ENCODE data around the gene PSD4. TPM values are rescaled to one million over a fixed set of nuclear protein-coding genes. Genes with fewer than 3 reads are reported as not detected.

PSD4 gene
- total RNA-seq, 1 experiment from 2014 or later: 1.0 TPM

DNA sequence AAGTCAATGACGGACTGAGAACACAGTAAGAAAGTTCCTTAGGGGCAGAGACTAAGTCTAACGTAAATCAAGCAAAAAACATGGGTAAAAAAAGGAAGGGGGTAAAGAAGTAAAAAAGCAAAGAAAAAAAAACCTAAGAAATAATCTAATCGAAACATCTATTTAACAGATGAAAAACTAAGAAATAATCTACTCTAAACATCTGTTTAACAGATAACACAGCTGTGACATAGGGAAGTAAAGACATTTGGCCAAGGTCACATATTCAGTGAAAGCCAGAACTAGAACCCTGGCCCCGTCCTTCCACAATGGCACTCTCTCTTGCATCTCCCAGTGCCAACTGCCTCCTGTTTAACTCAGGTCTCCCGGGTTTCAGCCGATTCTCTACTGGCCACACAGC, 48.1 kb downstream of the PSD4 start:
- H3K79me1 ChIP-seq (ENCODE audit: insufficient read depth, low read depth, low read length, poor library complexity, severe bottlenecking): no peaks in the 10 kb centered on the region
- H3K23ac ChIP-seq (ENCODE audit: insufficient read length, low read depth, low read length): no peak overlapping the region
- Mint-ChIP-seq H3K9me3 (no peaks in the 10 kb centered on the region), H3K27me3 (ENCODE audit: low read depth) (peaks cover 5% of the 10 kb centered on the region), H3K27ac (no peak overlapping the region), H3K4me3 (no peak overlapping the region), H3K36me3 (ENCODE audit: insufficient read depth in 1 of 3, low read depth in 3 of 3) (no peaks in the 10 kb centered on the region), H3K4me1 (peaks cover 15 to 29% of the 10 kb centered on the region in 2 experiments)
- no peak overlapping the region for H3K14ac ChIP-seq (ENCODE audit: insufficient read depth, low read length)
- H4K20me1 ChIP-seq (ENCODE audit: control insufficient read depth, insufficient read depth, insufficient read length): no peaks in the 10 kb centered on the region
- H2BK15ac ChIP-seq (ENCODE audit: low read depth, low read length): no peak overlapping the region
- no peak overlapping the region for H4K8ac ChIP-seq (replicated peaks; ENCODE audit: insufficient read length, low read depth, low read length)
- no peak overlapping the region for H2BK120ac ChIP-seq (ENCODE audit: low read depth, low read length, poor library complexity, severe bottlenecking)
- no peak for DNase-seq
- no peak overlapping the region for H2BK20ac ChIP-seq (ENCODE audit: low read depth, low read length, poor library complexity, severe bottlenecking)
- no peak overlapping the region for H3K56ac ChIP-seq (ENCODE audit: insufficient read length, low read depth, low read length)
- no peaks in the 10 kb centered on the region for H3K23me2 ChIP-seq (ENCODE audit: insufficient read length, low read depth, low read length, poor library complexity, severe bottlenecking)
- H4K91ac ChIP-seq (ENCODE audit: insufficient read length, low read depth, low read length): no peak overlapping the region
- H3K27ac ChIP-seq (ENCODE audit: insufficient read length, low read depth, low read length): no peak overlapping the region
- H3K18ac ChIP-seq (ENCODE audit: insufficient read length, low read depth, low read length): no peak overlapping the region
- no peak overlapping the region for H3K4me2 ChIP-seq (ENCODE audit: insufficient read depth, insufficient read length, low read length)
- H3K9me3 ChIP-seq (ENCODE audit: control insufficient read depth, low read depth, low read length): no peaks in the 10 kb centered on the region
- H3K4me1 ChIP-seq (ENCODE audit: insufficient read depth, low read length): no peaks in the 10 kb centered on the region
- no peak overlapping the region for H2AFZ ChIP-seq (ENCODE audit: low read length)
- no peak overlapping the region for H4K5ac ChIP-seq (ENCODE audit: insufficient read length, low read depth, low read length)
- H3K4ac ChIP-seq (ENCODE audit: low read depth, low read length): no peak overlapping the region
- WGBS (ENCODE audit: extremely low coverage, insufficient read length, low lambda C conversion rate): no CpG with 5 or more reads among the region's 6 CpGs
- H3K79me2 ChIP-seq (ENCODE audit: insufficient read depth, low read length): no peaks in the 10 kb centered on the region
- no peak overlapping the region for H3K9ac ChIP-seq (ENCODE audit: extremely low read depth, insufficient read length, low read length)
- H2BK12ac ChIP-seq (ENCODE audit: insufficient read length, low read depth, low read length): no peak overlapping the region
- no peak overlapping the region for H3T11ph ChIP-seq (ENCODE audit: low read length)
- H2AK5ac ChIP-seq (ENCODE audit: insufficient read length, low read length): no peak overlapping the region
- TF ChIP-seq, protein P1, sequence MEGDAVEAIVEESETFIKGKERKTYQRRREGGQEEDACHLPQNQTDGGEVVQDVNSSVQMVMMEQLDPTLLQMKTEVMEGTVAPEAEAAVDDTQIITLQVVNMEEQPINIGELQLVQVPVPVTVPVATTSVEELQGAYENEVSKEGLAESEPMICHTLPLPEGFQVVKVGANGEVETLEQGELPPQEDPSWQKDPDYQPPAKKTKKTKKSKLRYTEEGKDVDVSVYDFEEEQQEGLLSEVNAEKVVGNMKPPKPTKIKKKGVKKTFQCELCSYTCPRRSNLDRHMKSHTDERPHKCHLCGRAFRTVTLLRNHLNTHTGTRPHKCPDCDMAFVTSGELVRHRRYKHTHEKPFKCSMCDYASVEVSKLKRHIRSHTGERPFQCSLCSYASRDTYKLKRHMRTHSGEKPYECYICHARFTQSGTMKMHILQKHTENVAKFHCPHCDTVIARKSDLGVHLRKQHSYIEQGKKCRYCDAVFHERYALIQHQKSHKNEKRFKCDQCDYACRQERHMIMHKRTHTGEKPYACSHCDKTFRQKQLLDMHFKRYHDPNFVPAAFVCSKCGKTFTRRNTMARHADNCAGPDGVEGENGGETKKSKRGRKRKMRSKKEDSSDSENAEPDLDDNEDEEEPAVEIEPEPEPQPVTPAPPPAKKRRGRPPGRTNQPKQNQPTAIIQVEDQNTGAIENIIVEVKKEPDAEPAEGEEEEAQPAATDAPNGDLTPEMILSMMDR (conservative IDR thresholded peaks at IDR 0.05): no peak
- H3K27me3 ChIP-seq (ENCODE audit: insufficient read depth, low read length): no peaks in the 10 kb centered on the region
- H2BK5ac ChIP-seq (ENCODE audit: insufficient read length, low read length): no peak overlapping the region
